Measurements from ENCODE around the gene GJD3. TPM values are rescaled to one million over a fixed set of nuclear protein-coding genes. Genes with fewer than 3 reads are reported as not detected.
"Not testable (repeated sequence)": the region's sequence is repeated elsewhere in the genome, so short reads cannot be mapped to it uniquely, and the experiment has no call there.

GJD3 gene
- total and polyA plus RNA-seq, 2 donors (not counting 3 experiments of a cell fraction or from before 2014, with no cell fraction given), result 0.10 to 0.40 TPM

GRCh38 chr17:40399185-40399584, 34.6 kb upstream of the GJD3 start:
- no peak overlapping the region for H3K4me2 ChIP-seq (ENCODE audit: insufficient read depth, low read length)
- H3K4me1 ChIP-seq (ENCODE audit: control insufficient read depth, extremely low read depth, insufficient read depth, low read length), result no peaks in the 10 kb centered on the region
- DNase-seq (ENCODE audit: low read depth, low spot score) (no peak), FAIRE-seq (no peak)
- TF ChIP-seq MYC (IDR thresholded peaks at IDR 0.05; ENCODE audit: low read depth, low read length), result no peak
- peak; percentile 35 to 44 for TF ChIP-seq CTCF (IDR thresholded peaks at IDR 0.05; ENCODE audit: extremely low read depth in 1 of 2, insufficient read depth in 1 of 2, low read depth in 1 of 2, low read length in 2 of 2)
- H3K4me3 ChIP-seq (replicated peaks in 1 of 3; ENCODE audit: insufficient read depth in 1 of 3, low read depth in 1 of 3, low read length in 3 of 3), result no peak overlapping the region
- no peaks in the 10 kb centered on the region for H4K20me1 ChIP-seq (replicated peaks; ENCODE audit: control insufficient read depth, extremely low read depth, insufficient read depth, low read length)
- H3K27me3 ChIP-seq (ENCODE audit: control insufficient read depth in 2 of 2, insufficient read depth in 2 of 2, low read length in 2 of 2), result no peaks in the 10 kb centered on the region
- ChIA-PET POLR2A (no interaction called here), CTCF (interaction anchor here (1.5 to 3.0 kb wide), 3 partner anchors 16 to 134 kb away, joined by 7 to 19 read pairs (median 8); no protein-coding TSS in a partner anchor)
- no peaks in the 10 kb centered on the region for H3K9me1 ChIP-seq (replicated peaks; ENCODE audit: control insufficient read depth, extremely low read depth, insufficient read depth, low read length)
- H3K9me3 ChIP-seq (replicated peaks; ENCODE audit: control insufficient read depth, insufficient read depth, low read length), result no peaks in the 10 kb centered on the region
- H3K27ac ChIP-seq (ENCODE audit: insufficient read depth, low read depth, low read length), result no peak overlapping the region
- no peak overlapping the region for H3K9ac ChIP-seq (replicated peaks; ENCODE audit: extremely low read depth, insufficient read depth, low read length)
- H3K36me3 ChIP-seq (ENCODE audit: control insufficient read depth in 2 of 2, extremely low read depth in 1 of 2, insufficient read depth in 2 of 2, low read length in 2 of 2), result peaks cover 0 to 37% of the 10 kb centered on the region in 2 experiments
- H3K79me2 ChIP-seq (ENCODE audit: control insufficient read depth, insufficient read depth, low read length), result peaks cover 6% of the 10 kb centered on the region
- no TSS peak for BruUV-seq (replicated peaks)
- no peak overlapping the region for H2AFZ ChIP-seq (ENCODE audit: low read depth, low read length)
- dilution Hi-C loops (cut with MboI; ENCODE audit: extremely low pct_ligation_motif_present, low sequenced_read_pairs), result no loop called here
- intact Hi-C loops (cut with micrococcal nuclease), result loop anchor here (1.0 kb wide), 3 partner anchors 77 to 161 kb away; no protein-coding TSS in a partner anchor

DNA sequence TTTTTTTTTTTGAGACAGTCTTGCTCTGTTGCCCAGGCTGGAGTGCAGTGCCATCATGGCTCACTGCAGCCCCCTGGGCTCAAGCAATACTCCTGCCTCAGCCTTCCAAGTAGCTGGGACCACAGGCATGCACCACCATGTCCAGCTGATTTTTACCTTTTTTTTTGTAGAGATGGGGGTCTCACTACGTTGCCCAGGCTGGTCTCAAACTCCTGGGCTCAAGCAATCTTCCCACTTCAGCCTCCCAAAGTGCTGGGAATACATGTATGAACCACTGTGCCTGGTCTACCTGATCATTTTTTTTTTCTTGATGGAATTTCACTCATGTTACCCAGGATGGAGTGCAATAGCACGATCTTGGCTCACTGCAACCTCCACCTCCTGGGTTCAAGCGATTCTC, 22.0 kb upstream of the GJD3 start:
- FAIRE-seq; H3K27me3 ChIP-seq (ENCODE audit: control insufficient read depth in 2 of 2, insufficient read depth in 2 of 2, low read length in 2 of 2); H3K4me1 ChIP-seq (ENCODE audit: control insufficient read depth, extremely low read depth, insufficient read depth, low read length); H3K9me3 ChIP-seq (replicated peaks; ENCODE audit: control insufficient read depth, insufficient read depth, low read length); BruUV-seq (replicated peaks); DNase-seq (ENCODE audit: low read depth, low spot score); H3K4me2 ChIP-seq (ENCODE audit: insufficient read depth, low read length); H3K4me3 ChIP-seq (replicated peaks in 1 of 3; ENCODE audit: insufficient read depth in 1 of 3, low read depth in 1 of 3, low read length in 3 of 3); H3K9me1 ChIP-seq (replicated peaks; ENCODE audit: control insufficient read depth, extremely low read depth, insufficient read depth, low read length); H3K27ac ChIP-seq (ENCODE audit: insufficient read depth, low read depth, low read length); intact Hi-C loops (cut with micrococcal nuclease); H3K79me2 ChIP-seq (ENCODE audit: control insufficient read depth, insufficient read depth, low read length); POLR2A ChIA-PET; H3K9ac ChIP-seq (replicated peaks; ENCODE audit: extremely low read depth, insufficient read depth, low read length); H2AFZ ChIP-seq (ENCODE audit: low read depth, low read length); H4K20me1 ChIP-seq (replicated peaks; ENCODE audit: control insufficient read depth, extremely low read depth, insufficient read depth, low read length); dilution Hi-C loops (cut with MboI; ENCODE audit: extremely low pct_ligation_motif_present, low sequenced_read_pairs): not testable (repeated sequence)
- CTCF ChIA-PET, result interaction anchor here (1.0 kb wide), 1 partner anchor 10 kb away, joined by 3 read pairs; no protein-coding TSS in a partner anchor
- peaks cover 2 to 28% of the 10 kb centered on the region in 2 experiments for H3K36me3 ChIP-seq (ENCODE audit: control insufficient read depth in 2 of 2, extremely low read depth in 1 of 2, insufficient read depth in 2 of 2, low read length in 2 of 2)

Data from endothelial cell of umbilical vein (primary cell).